ENCODE measurements around the gene CHRNB1. TPM values are rescaled to one million over a fixed set of nuclear protein-coding genes. Genes with fewer than 3 reads are reported as not detected.

Gene CHRNB1
- polyA plus RNA-seq, 1 donor from 2014 or later: 18.2 TPM

- no peaks in the 10 kb centered on the region for H3K27me3 ChIP-seq (ENCODE audit: insufficient read depth, low read depth, low read length)
- H2AFZ ChIP-seq (ENCODE audit: low read depth, low read length): no peak overlapping the region
- H4K20me1 ChIP-seq (ENCODE audit: insufficient read depth): peaks cover 2% of the 10 kb centered on the region
- no peak for TF ChIP-seq EZH2 (IDR thresholded peaks at IDR 0.05; ENCODE audit: borderline replicate concordance, insufficient read depth, low read length, poor library complexity, severe bottlenecking)
- no peak for TF ChIP-seq SMC3 (conservative IDR thresholded peaks at IDR 0.05; ENCODE audit: poor library complexity)
- TF ChIP-seq POLR2AphosphoS5 (IDR thresholded peaks at IDR 0.05): no peak
- no peak for TF ChIP-seq MXI1 (conservative IDR thresholded peaks at IDR 0.05; ENCODE audit: poor library complexity, severe bottlenecking)
- no peak for TF ChIP-seq TAF1 (IDR thresholded peaks at IDR 0.05; ENCODE audit: low read depth)
- no peak for TF ChIP-seq REST (IDR thresholded peaks at IDR 0.05; ENCODE audit: borderline replicate concordance)
- no peak for TF ChIP-seq EP300 (conservative IDR thresholded peaks at IDR 0.05; ENCODE audit: poor library complexity, severe bottlenecking)
- TF ChIP-seq CTCF (IDR thresholded peaks at IDR 0.05; ENCODE audit: poor library complexity, severe bottlenecking): no peak
- no peak for TF ChIP-seq RAD21 (conservative IDR thresholded peaks at IDR 0.05)
- H3K36me3 ChIP-seq (ENCODE audit: insufficient read depth, low read length): no peaks in the 10 kb centered on the region
- no peaks in the 10 kb centered on the region for H3K9me2 ChIP-seq (ENCODE audit: insufficient read depth, low read length)
- H3F3A ChIP-seq (ENCODE audit: insufficient read depth, low read length, poor library complexity, severe bottlenecking): no peaks in the 10 kb centered on the region
- H3K79me2 ChIP-seq (replicated peaks; ENCODE audit: insufficient read depth, low read length): peaks cover 29% of the 10 kb centered on the region
- no peak overlapping the region for H3K4me3 ChIP-seq (ENCODE audit: low read length)
- H3K27ac ChIP-seq (ENCODE audit: low read length): no peak overlapping the region
- no peak overlapping the region for H3K4me2 ChIP-seq (ENCODE audit: low read length)
- H3K9ac ChIP-seq (ENCODE audit: low read length): no peak overlapping the region
- no peaks in the 10 kb centered on the region for H3K9me3 ChIP-seq (ENCODE audit: low read length)
These were observed 35.1 kb upstream of the CHRNB1 start for GRCh38 chr17:7409716-7410115.

GRCh38 chr17:7410634-7411426 is 34.0 kb upstream of the CHRNB1 start:
- Histone ChIP-seq H3K9me3 (ENCODE audit: low read length) (no peaks in the 10 kb centered on the region), H3K27ac (ENCODE audit: low read length) (no peak overlapping the region), H4K20me1 (ENCODE audit: insufficient read depth) (peaks cover 2% of the 10 kb centered on the region), H3K27me3 (ENCODE audit: insufficient read depth, low read depth, low read length) (no peaks in the 10 kb centered on the region), H3K9me2 (ENCODE audit: insufficient read depth, low read length) (no peaks in the 10 kb centered on the region), H3K36me3 (ENCODE audit: insufficient read depth, low read length) (no peaks in the 10 kb centered on the region), H3F3A (ENCODE audit: insufficient read depth, low read length, poor library complexity, severe bottlenecking) (no peaks in the 10 kb centered on the region), H3K4me2 (ENCODE audit: low read length) (no peak overlapping the region), H3K79me2 (replicated peaks; ENCODE audit: insufficient read depth, low read length) (peaks cover 20% of the 10 kb centered on the region), H2AFZ (ENCODE audit: low read depth, low read length) (no peak overlapping the region), H3K4me3 (ENCODE audit: low read length) (no peak overlapping the region), H3K9ac (ENCODE audit: low read length) (no peak overlapping the region)
- TF ChIP-seq MXI1 (conservative IDR thresholded peaks at IDR 0.05; ENCODE audit: poor library complexity, severe bottlenecking) (no peak), CTCF (IDR thresholded peaks at IDR 0.05; ENCODE audit: poor library complexity, severe bottlenecking) (no peak), EP300 (conservative IDR thresholded peaks at IDR 0.05; ENCODE audit: poor library complexity, severe bottlenecking) (no peak), SMC3 (conservative IDR thresholded peaks at IDR 0.05; ENCODE audit: poor library complexity) (no peak), REST (IDR thresholded peaks at IDR 0.05; ENCODE audit: borderline replicate concordance) (no peak), EZH2 (IDR thresholded peaks at IDR 0.05; ENCODE audit: borderline replicate concordance, insufficient read depth, low read length, poor library complexity, severe bottlenecking) (no peak), TAF1 (IDR thresholded peaks at IDR 0.05; ENCODE audit: low read depth) (no peak), RAD21 (conservative IDR thresholded peaks at IDR 0.05) (no peak), POLR2AphosphoS5 (IDR thresholded peaks at IDR 0.05) (no peak)
